Measurements from ENCODE around the gene RRM2.
A peak's percentile ranks its signal among the peaks of the same experiment; 100 is the strongest.

RRM2 gene

DNA sequence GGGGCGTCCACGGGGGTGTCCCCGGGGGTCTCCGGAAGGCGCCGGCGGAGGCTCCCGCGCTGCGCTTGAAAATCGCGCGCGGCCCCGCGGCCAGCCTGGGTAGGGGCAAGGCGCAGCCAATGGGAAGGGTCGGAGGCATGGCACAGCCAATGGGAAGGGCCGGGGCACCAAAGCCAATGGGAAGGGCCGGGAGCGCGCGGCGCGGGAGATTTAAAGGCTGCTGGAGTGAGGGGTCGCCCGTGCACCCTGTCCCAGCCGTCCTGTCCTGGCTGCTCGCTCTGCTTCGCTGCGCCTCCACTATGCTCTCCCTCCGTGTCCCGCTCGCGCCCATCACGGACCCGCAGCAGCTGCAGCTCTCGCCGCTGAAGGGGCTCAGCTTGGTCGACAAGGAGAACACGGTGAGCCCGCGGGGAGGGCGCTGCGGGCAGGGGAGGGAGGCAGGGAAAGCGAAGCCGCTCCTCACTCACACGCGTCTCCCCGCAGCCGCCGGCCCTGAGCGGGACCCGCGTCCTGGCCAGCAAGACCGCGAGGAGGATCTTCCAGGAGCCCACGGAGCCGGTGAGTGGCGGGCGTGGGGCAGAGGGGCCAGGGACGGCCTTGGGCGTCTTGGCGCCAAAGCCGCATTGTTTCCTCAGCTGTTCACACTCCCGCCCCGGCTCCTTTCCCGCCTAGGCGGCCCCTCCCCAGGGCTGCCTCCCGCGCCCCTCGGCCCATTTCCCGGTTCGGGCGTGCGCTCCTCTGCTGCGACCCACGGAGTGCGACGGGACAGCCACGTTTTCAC lies at the start of gene RRM2:
Gene RRM2 (plus strand): TSS at position 240 of the 781 bp plus-strand sequence. CDS start 60 bp downstream, at position 300.
- DNase-seq (ENCODE audit: low read depth in 2 of 2): peak; percentile 93 to 94

DNA sequence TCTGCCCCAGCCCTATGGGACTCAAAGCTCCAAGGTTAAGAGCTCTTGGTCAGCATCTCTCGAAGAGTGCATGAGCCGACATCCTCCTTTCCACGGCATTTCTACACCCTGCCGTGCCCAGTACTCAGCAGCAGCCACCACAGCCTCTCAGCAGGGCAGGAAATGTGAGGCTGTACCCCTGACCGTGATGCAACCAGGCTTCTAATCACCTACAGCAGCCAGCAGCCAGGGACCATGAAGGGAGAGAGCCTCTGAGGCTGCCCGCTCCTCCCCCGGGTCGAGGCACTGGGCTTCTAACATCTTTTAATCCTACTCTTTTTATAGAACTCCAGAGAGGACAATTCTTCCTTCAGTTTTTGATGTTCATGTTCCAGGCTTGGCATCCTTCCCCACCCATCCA lies 48.8 kb upstream of the RRM2 start:
- DNase-seq (ENCODE audit: low read depth in 2 of 2): no peak

DNA sequence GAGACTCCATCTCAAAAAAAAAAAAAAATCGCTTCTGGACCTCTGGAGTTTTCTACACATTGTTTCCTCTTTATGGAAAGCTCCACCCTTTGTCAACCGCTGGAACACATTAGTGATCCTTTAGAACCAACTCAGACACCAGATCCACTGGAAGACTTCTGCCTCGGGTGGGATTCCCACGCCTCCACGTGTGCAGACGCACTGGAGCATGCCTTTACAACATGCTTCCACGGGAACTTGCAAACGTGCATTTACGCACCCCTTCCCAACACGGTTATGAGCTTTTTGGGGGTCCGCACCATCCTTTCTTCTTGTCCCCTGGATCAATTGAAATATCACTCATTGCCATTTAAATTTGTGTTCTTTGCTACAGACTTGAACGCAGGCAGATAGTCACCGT lies 47.4 kb upstream of the RRM2 start:
- DNase-seq (ENCODE audit: low read depth in 2 of 2): no peak

DNA sequence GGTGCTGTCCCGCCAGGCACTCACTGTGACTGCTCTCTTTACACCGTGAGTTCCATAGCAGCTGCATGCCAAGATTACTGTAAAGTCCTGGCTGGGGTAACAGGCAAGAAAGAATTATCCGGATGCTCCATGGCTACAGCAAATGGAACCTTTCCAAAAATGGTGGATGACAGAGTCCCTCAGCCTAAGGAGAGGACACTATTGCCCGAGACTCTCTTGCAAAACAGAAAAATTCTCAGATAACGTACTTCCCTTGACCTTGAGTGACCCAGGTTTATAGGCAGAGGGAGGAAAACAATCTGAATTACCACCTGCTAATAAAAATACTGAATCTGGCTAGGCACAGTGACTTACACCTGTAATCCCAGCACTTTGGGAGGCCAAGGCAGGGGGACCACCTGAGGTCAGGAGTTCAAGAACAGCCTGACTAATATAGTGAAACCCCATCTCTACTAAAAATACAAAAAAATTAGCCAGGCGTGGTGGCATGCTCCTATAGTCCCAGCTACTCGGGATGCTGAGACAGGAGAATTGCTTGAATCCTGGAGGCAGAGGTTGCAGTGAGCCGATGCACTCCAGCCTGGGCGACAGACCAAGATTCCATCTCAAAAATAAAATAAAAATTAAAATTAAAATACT lies 46.8 kb upstream of the RRM2 start:
- no peak for DNase-seq (ENCODE audit: low read depth in 2 of 2)

DNA sequence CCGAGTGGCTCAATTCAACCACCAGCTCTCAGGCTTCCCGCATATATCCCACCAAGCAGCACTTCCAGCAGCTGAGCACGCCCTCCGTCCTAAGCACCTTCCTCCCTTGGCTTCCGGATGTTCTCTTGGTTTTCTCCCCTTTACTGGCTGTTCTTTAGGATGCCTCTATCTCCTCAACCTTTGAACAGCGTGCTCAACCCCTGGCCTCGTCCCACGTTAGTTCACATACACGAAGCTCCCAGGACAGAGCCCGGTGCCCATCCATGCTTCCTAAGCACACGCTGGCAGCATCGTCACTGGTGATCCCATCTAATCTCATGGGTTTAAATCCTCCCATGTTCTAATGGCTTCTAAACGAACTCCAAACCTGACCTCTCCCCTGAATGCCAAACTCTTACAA lies 46.0 kb upstream of the RRM2 start:
- no peak for DNase-seq (ENCODE audit: low read depth in 2 of 2)

DNA sequence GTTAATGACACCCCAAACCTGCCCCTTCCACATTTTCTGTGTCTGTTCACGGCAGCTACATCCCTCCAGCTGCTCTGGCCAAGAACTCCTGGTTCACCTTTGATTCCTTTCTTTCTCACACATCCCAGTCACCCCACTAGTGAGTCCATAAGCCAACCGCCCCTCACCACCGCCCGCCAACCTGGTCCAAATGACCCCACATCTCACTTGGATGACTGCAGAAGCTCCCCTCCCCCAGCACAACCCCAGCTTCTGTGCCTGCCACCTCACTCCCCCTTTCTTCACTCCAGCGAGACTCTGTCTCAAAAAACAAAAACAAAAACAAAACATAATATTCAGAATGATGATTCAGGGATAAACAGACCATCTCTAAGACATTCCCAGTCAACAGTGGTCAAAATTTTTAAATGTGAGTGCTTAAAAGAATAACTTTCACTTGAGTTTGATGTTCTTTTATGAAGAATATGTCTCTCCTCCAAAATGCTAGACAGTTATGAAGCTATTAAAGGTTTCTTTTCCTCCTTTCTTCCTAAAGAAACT lies 45.5 kb upstream of the RRM2 start:
- DNase-seq (ENCODE audit: low read depth in 2 of 2): no peak

DNA sequence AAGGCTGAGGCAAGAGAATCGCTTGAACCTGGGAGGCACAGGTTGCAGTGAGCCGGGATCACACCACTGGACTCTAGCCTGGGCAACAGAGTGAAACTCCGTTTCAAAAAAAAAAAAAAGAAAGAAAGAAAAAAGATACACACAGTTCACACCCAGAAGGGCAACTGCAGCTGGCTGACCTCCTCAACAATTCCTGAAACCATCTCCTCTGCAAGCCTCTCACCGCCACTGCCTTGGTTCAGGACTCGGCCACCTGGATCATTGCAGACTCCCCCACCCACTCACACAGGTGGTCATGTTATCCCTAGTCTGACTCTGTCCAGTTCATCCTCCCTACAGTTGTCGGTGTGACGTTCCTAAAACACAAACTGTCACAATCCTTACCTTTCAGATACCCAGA lies 44.5 kb upstream of the RRM2 start:
- no peak for DNase-seq (ENCODE audit: low read depth in 2 of 2)

DNA sequence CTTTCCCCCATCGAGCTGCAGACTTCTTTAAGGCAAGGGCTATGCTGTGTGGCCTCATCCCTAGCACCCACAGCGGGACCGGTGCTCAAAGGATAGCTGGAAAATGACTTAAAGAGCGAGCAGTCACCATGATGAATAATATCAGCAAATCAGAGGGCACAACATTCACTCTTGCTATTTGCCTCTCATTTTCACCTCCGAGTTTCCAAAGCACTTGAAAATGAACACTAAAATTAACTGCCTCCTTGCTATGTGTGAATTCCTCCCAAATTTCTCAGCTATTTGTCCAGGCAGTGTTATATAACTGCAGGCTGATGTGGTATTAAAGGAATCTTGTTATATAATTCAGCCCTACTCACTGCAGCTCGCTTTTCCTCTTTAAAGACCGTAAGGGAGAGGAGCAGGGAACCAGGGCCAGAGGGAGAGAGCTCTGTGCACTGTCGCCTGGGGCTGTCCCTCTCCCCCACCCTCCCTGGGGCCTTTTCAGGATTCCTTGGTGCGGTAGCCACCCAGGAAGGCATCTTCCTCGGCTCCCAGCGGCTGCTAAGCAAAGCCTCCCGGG lies 43.8 kb upstream of the RRM2 start:
- no peak for DNase-seq (ENCODE audit: low read depth in 2 of 2)

DNA sequence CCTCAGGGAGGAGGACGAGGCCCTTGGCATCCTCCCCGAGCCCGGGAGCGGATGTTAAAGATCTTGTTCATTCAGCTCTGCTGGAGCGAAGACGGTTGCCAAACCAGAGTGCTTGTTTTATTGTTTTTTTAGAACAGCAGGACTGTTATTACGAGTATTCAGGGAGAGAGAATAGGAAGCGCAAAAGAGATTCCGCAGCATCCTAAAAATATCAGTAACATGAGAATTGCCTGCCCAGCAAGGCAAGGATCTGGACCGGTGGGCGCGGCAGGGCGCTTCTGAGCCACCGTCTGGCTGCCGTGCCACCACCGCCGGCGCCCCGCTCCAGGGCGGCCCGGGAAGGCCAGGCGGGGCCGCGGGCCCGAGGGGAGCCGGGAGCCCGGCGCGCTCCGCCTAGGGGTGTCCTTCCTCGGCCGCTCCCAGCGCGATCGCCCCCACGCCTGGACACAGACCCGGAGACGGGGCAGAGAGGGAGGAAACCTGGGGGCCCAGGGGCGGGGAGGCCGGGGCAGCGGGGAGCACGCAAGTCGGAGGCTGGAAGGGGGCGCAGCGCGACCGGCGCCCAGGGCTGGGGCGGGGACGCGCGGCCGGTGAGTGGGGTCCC lies 43.2 kb upstream of the RRM2 start:
- no peak for DNase-seq (ENCODE audit: low read depth in 2 of 2)

DNA sequence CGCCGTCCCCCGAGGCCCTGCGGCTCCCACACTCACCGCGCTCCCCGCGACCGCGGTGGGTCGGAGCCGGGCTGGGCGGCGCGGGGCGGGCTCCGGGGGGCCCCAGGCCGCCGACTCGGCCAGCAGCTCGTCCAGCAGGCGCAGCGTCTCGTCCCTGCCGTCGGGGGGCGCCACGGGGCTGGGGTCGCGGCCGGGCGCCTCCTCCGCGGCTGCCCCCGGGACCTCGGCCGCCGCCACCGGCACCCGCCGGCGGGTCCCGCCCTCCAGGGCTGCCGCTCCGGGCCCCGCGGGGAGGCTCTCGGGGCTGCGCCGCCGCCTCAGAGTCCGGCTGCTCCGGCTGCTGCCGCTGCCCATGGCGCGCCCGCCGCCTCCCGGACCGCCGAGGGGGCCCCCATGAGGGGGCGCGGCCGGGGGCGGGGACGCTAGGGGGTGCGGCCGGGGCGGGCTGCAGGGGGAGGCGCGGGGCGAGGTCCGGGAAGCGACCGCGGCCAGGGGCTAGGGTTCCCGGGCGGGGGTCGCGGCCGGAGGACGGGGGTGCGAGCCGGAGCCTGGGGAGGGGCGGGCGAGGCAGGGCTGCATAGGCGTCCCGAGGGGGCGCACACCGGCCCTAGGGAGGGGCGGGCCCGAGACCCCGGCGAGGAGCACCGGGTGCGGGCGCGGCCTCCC lies 42.5 kb upstream of the RRM2 start, which contains the start of gene CYS1:
Gene CYS1 (minus strand): TSS at position 542 of the 666 bp plus-strand sequence. CDS start 188 bp downstream, at position 354.
- no peak for DNase-seq (ENCODE audit: low read depth in 2 of 2)

DNA sequence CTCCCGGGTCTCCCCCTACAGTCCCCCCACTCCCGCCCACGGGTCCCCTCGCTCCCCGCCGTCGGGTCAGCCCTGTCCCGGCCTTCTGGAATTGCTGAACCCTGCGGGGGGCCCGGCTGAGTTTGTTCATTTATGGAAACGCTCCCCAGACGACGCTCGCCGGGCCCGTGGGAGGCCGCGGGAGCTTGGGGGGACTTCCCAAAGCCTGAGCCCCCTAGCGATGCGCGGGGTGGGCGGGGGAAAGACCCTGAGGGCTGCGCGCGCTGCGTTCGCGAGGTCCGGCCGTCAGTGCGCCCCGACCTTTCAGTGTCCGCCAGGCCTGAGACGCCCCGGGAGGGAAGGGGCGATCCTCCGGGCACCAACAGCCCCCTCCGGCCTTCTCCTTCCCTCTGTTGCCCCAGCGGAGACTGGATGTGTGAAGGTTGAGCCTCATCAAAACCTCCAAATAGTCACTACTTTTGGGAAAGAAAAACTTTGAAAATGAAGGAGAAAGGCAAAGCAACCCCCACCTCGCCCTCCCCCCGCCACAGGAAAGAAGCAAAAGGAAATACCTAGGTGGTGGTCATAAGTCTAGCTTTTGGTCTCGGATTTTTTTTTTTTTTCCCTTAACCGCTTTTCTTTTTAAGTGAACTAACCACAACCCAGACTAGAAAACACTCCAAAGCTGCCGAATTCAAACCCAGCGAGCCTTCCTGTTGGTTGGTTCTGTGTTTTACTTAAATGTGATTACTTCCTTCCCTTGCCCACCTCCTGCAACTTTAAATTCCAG lies 41.8 kb upstream of the RRM2 start:
- no peak for DNase-seq (ENCODE audit: low read depth in 2 of 2)

DNA sequence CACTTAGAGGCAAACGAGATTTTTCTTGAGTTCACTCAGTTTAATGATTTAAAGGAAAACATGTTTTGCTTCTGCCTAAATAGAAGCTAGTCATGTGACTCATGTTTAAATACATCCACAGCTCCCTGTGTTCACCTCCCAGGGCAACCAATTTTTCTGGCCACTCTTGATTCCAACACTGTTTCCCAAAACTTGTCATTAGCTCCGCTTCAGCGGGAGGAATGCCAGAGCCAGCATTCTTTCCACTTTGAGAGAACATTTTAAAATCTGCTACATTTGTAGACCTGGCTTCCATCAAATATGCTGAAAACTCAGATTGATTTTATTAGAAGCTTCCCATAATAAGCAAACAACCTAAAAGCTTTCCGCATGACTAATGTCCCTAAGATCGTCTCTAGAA lies 39.5 kb upstream of the RRM2 start:
- no peak for DNase-seq (ENCODE audit: low read depth in 2 of 2)

DNA sequence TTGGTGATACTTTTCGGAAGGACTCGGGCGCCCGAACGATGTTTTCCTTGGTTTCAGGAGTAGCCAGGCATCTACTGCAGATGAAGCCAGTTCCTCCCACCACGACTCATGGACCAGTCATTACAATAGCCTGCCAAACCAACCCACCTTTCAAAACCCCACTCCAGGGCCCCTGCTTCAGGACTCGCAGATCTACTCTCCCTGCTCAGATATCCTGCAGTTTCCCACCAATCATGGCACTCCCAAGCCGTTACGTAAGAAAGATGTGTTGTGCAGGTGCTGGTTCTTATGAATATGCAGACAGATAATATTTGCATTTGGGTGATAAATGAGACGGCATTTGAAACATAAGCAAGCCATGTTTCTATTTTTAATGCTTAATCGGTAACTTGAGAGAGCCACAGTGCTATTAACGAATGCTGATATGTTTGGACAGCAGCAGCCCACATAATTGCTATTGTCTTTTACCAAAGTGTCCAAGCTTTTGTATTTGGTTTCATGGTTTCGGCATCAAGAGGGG lies 38.8 kb upstream of the RRM2 start:
- no peak for DNase-seq (ENCODE audit: low read depth in 2 of 2)

DNA sequence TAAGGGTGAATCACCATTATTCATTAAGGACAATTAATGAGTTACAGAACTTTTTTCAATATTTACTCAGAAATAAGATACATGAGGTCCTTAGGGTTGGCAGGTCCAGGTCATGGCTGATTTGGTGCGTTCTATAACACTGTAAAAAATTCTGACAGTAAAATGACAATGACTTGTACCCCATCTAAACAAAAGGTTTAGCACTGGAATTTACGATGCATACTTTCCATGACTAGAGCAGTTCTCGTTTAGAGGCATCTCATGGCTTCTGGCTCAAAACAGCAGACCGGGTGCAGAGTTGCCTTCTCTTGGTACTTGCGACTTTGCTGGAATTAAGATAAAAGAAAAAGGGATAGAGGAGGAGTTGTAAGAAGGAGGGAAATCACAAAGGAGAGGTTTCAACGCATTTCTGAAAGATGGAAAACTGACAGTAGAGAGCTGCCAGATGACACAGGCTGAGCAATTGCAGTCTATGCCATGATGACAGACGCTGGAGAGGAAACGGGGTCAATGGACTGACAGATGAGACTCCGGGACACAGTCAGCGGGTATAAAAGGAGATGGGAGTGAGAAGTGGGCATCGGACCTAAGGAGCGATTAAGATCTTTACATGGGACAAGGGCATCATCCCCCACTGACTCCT lies 38.2 kb upstream of the RRM2 start:
- no peak for DNase-seq (ENCODE audit: low read depth in 2 of 2)

DNA sequence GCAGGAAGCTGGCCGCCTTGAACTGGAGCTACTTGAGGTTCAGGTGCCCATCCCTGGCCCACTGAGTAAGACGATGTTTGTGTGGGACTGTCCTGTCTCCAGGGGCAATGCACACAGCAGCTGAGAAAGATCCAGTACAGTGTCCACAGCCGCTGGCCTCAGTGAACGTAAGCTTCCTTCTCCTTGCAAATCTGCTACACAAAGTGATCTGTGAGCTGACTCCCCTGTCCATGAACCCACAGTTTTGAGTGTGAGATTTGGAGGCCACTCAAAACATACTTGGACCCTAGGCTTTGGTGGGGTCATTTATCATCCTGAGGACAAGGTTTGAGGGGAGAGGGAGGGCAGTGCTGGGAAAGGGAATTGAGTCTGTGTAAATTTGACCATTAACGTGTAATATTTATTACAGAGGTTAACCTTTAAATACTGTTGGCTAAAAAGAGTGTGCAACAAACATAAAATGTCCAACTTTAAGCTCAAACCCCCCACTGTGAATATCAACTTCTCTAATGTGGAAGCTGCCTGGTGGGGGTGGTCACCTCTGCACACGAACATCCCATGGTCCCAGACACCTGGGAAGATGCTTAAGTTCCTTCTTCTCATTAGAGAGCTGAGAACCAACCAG lies 37.4 kb upstream of the RRM2 start:
- no peak for DNase-seq (ENCODE audit: low read depth in 2 of 2)

DNA sequence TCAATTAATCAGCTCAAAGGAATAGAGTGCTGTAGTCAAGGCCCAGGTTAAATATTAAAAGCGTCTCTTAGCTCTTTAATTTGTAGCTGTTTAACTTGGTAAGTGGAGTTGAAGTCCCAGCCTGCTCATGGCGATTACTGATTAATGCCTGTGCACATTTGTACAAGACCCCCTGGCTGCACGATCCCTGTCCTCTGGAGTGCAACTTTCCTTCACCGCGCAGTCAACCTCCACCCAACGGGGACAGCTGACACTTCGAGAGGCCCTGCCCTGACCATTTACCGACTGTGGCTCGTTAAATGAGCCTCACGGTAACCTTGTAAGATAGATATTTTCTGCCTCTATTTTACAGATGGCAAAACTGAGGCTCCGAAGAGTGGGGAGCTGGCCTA lies 36.9 kb upstream of the RRM2 start:
- no peak for DNase-seq (ENCODE audit: low read depth in 2 of 2)

DNA sequence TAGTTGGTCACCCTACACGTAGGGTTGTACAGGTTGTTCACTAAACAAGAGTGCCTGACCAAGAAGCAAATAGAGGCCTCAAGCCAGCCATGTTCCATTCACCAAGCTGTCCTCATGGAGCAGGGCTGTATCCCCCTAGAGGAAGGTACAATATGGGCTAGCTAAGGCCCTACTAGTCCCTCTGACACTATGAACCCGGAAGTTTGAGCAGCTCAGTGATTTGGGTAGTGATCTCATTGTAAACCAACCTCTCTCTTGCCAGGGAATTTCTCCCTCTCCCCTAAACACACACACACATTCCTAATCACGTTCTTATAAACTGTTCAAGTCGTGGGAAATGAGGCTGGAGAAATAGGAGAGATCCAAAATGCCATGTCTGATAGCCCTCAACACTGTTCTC lies 35.6 kb upstream of the RRM2 start:
- DNase-seq (ENCODE audit: low read depth in 2 of 2): no peak

DNA sequence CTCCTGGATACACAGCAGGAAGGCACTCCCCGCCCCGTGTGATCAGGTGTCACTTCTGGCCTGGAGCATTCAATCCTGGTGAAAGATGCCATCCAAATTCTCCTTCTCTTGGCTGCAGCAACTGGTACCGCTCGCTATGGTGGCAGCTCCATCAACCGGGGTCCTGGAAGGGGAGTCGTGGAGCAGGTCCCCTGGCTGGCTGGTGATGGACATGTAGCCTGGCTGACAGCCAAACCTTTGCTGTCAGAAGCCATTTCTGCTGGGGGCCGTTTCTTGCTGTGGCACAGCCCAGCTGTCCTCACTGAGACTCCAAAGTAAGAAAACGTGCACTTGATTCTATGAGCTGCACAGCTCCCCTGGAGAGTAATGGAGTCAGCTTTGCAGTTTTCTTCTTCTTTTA lies 35.2 kb upstream of the RRM2 start:
- no peak for DNase-seq (ENCODE audit: low read depth in 2 of 2)

DNA sequence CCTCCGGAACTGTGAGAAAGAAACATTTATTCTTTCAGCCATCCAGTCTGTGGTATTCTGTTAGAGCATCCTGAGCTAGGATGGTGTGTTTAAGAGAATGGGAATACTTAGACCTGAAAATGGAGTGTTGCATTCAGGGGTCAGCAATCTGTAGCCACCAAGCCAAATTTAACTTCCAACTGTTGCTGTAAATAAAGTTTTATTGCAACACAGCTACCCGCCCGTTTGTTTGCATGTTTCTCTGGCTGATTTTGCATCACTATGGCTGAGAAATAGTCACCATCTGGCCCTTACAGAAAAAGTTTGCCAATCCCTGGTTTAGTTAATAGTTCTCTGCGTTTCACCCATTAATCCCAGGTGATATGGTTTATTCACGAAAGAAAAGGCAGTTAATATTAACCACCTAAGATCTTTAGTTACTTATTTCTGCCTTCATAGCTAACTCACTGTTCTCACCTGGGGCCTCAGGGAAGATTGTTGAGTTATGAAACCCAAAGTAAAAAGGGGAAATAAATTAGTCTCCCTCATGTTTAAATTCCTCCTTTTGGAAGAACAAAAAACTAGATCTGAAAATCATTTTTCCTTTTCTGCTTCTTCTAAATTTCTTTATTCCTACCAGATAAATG lies 32.9 kb upstream of the RRM2 start:
- no peak for DNase-seq (ENCODE audit: low read depth in 2 of 2)

All from stimulated activated CD4-positive, alpha-beta T cell treated with anti-CD3 and anti-CD28 coated beads, Interleukin-15, amount 100 ng/mL, for 48 hours (primary cell).